Ishikawa (cell line): Measurements from ENCODE around the gene MAN2B2.

ENCODE experiments used
- EGR1 ChIP-seq: IDR thresholded peaks from 2 replicates; pipeline ENCODE4 v1.6.1; 2012
- FOXM1 ChIP-seq: IDR thresholded peaks from 2 replicates; pipeline ENCODE4 v1.6.1; 2012; ENCODE audit warnings: low read depth, borderline replicate concordance
- MAX ChIP-seq: IDR thresholded peaks from 2 replicates; pipeline ENCODE4 v1.6.1; 2012
- RAD21 ChIP-seq: IDR thresholded peaks from 2 replicates; pipeline ENCODE4 v1.6.1; 2012; ENCODE audit warnings: low read depth
- REST ChIP-seq: IDR thresholded peaks from 2 replicates; pipeline ENCODE4 v1.6.1; 2012; ENCODE audit warnings: low read depth, mild to moderate bottlenecking
- TAF1 ChIP-seq: IDR thresholded peaks from 2 replicates; pipeline ENCODE4 v1.6.1; 2012; ENCODE audit warnings: low read depth, mild to moderate bottlenecking
- TEAD4 ChIP-seq: IDR thresholded peaks from 2 replicates; pipeline ENCODE4 v1.6.1; 2012
- YY1 ChIP-seq: IDR thresholded peaks from 2 replicates; pipeline ENCODE4 v1.6.1; 2012; ENCODE audit warnings: low read depth

GRCh38 chr4:6538111-6538510, 36.9 kb upstream of the MAN2B2 start:
- TF ChIP-seq FOXM1 (no peak), TEAD4 (no peak), RAD21 (no peak), YY1 (no peak), EGR1 (no peak), REST (no peak), TAF1 (no peak), MAX (no peak)
